BLaER1 (cell line): ENCODE data around the gene ORC6.
A peak's percentile ranks its signal among the peaks of the same experiment; 100 is the strongest.

Experiments used
- H3K27ac ChIP-seq: shearing (Covaris generic); formaldehyde crosslinking; 2 replicates; pipeline ENCODE4 v1.8.1; 2022
- H3K27me3 ChIP-seq: shearing (Covaris generic); formaldehyde crosslinking; 2 replicates; pipeline ENCODE4 v1.8.1; 2022
- H3K36me3 ChIP-seq: shearing (Covaris generic); formaldehyde crosslinking; 2 replicates; pipeline ENCODE4 v1.8.1; 2022
- H3K4me1 ChIP-seq: shearing (Covaris generic); formaldehyde crosslinking; 2 replicates; pipeline ENCODE4 v1.8.1; 2022
- H3K4me2 ChIP-seq: shearing (Covaris generic); formaldehyde crosslinking; 2 replicates; pipeline ENCODE4 v1.8.1; 2022
- H3K4me3 ChIP-seq: shearing (Covaris generic); formaldehyde crosslinking; 2 replicates; pipeline ENCODE4 v1.8.1; 2022
- H3K9ac ChIP-seq: shearing (Covaris generic); formaldehyde crosslinking; 2 replicates; pipeline ENCODE4 v1.8.1; 2022
- H3K9me3 ChIP-seq: shearing (Covaris generic); formaldehyde crosslinking; 2 replicates; pipeline ENCODE4 v1.8.1; 2022
- H4K20me1 ChIP-seq: shearing (Covaris generic); formaldehyde crosslinking; 2 replicates; pipeline ENCODE4 v1.8.1; 2022
- Cebpa-rat ChIP-seq: shearing (Covaris generic); IDR thresholded peaks from 2 replicates; pipeline ENCODE4 v1.8.1; 2022

Gene ORC6

DNA sequence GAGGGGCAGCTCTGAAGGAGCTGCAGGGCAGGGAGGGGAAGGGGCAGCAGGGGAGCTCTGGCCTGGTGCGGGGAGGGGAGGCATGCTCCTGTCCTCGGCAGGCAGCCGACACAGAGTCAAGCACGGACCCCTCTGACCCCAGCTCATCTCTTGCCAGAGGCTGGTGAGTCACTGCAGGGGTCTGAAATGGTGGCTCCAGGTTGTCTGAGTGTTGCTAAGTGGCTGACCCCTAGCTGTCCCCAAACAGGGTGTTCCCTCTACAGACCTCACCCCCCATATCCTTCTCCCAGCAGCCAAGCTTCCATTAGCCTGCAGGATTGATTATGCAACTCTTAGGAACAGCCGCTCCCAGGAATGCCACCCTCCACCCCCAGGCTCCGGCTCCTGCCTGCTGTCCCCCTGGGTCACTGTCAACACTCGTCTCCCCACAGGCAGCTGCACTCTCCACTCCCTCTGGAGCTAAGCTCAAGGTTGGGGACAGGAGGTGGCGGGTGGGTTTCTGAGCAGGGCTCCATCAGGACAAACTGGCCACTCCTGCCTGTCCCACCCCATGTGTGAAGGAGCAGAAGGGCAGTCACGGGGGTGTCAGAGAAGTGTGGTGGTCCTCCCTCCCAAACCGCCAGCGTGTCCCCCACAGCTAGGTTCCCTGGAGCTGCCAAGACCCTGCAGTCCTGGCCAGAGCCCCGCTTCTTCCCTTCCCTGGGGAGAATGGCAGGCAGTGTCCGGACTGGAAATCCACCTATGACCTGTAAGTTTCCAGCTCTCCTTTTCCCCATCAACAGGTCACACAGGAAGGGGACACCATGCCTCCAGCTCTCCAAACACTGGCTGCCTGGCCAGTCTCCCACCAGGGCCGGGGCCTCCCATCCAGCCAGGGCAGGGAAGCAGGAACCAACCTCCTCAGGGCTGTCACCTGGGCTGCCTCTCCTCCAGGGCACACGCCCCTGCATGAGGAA is 57.6 kb downstream of the ORC6 start:
- 0 out of 2 replicates have a peak overlapping the region, but pooled peaks have one; percentile 68 for H3K4me2 ChIP-seq
- 0 out of 2 replicates have a peak overlapping the region, but pooled peaks have one; percentile 51 for H3K27ac ChIP-seq
- no peak for TF ChIP-seq Cebpa-rat
- H3K9ac ChIP-seq: no peak overlapping the region
- H3K27me3 ChIP-seq: no peaks in the 10 kb centered on the region
- H3K4me1 ChIP-seq: peaks cover 69% of the 10 kb centered on the region
- no peak overlapping the region for H3K4me3 ChIP-seq
- no peaks in the 10 kb centered on the region for H3K36me3 ChIP-seq
- H3K9me3 ChIP-seq: no peaks in the 10 kb centered on the region
- H4K20me1 ChIP-seq: no peaks in the 10 kb centered on the region
